K562 (cell line): Measurements from ENCODE around the gene TRPV6. TPM values are rescaled to one million over a fixed set of nuclear protein-coding genes. Genes with fewer than 3 reads are reported as not detected.

Source experiments
- ATF1 ChIP-seq, 2 experiments: fragments of 450-650 bp in 1 of 2; IDR thresholded peaks; 2 replicates each; pipeline ENCODE4 v1.6.1; 2016; ENCODE audit warnings: missing compliant biosample characterization in 1 of 2, missing genetic modification characterization in 1 of 2
- BCLAF1 ChIP-seq, 2 experiments: fragments of 450-650 bp in 1 of 2; IDR thresholded peaks; 2 replicates each; pipeline ENCODE4 v1.6.1; 2011 to 2017; ENCODE audit warnings: low read depth in 2 of 2, antibody characterized with exemption in 1 of 2, borderline replicate concordance in 1 of 2, low read length in 1 of 2, mild to moderate bottlenecking in 1 of 2, mixed read lengths in 1 of 2; ENCODE audit not compliant: control insufficient read depth in 1 of 2
- CHAMP1 ChIP-seq: fragments of 450-650 bp; IDR thresholded peaks from 2 replicates; pipeline ENCODE4 v1.6.1; 2016; ENCODE audit warnings: mild to moderate bottlenecking
- E2F4 ChIP-seq: sonication (generic); formaldehyde crosslinking; IDR thresholded peaks from 2 replicates; pipeline ENCODE4 v1.8.0; 2022; ENCODE audit warnings: mild to moderate bottlenecking, low read depth, missing genetic modification reagents
- EP300 ChIP-seq: IDR thresholded peaks from 2 replicates; pipeline ENCODE4 v1.6.1; 2012; ENCODE audit warnings: low read length, improper control_type of control experiment
- ETV6 ChIP-seq, 3 experiments: fragments of 150-350 bp in 1 of 3; sonication (generic) in 1 of 3; formaldehyde crosslinking in 1 of 3; IDR thresholded peaks; 2 replicates each; pipeline versions ENCODE4 v1.6.1 to v1.8.0; 2014 to 2022; ENCODE audit warnings: borderline replicate concordance in 2 of 3, low read depth in 2 of 3, antibody characterized with exemption in 1 of 3, low read length in 1 of 3, mild to moderate bottlenecking in 1 of 3, missing genetic modification reagents in 1 of 3
- GABPB1 ChIP-seq: sonication (generic); formaldehyde crosslinking; IDR thresholded peaks from 2 replicates; pipeline ENCODE4 v1.8.0; 2022; ENCODE audit warnings: mild to moderate bottlenecking, missing genetic modification reagents
- HCFC1 ChIP-seq: IDR thresholded peaks from 2 replicates; pipeline ENCODE4 v1.6.1; 2012; ENCODE audit warnings: low read depth, low read length, improper control_type of control experiment
- ILF3 ChIP-seq: fragments of 450-650 bp; IDR thresholded peaks from 2 replicates; pipeline ENCODE4 v1.6.1; 2018; ENCODE audit warnings: antibody characterized with exemption, mild to moderate bottlenecking, moderate library complexity, borderline replicate concordance
- MIER1 ChIP-seq: fragments of 450-650 bp; IDR thresholded peaks from 2 replicates; pipeline ENCODE4 v1.6.1; 2016; ENCODE audit warnings: antibody characterized with exemption, mild to moderate bottlenecking, low read depth
- MTA2 ChIP-seq: fragments of 450-650 bp; IDR thresholded peaks from 2 replicates; pipeline ENCODE4 v1.6.1; 2016; ENCODE audit warnings: low read depth
- NFIC ChIP-seq: fragments of 450-650 bp; IDR thresholded peaks from 2 replicates; pipeline ENCODE4 v1.6.1; 2017; ENCODE audit warnings: mild to moderate bottlenecking, inconsistent platforms
- POLR2AphosphoS5 ChIP-seq: IDR thresholded peaks from 2 replicates; pipeline ENCODE4 v1.6.1; 2011; ENCODE audit warnings: mild to moderate bottlenecking, low read depth, low read length, moderate library complexity; ENCODE audit not compliant: control insufficient read depth, insufficient read depth
- PYGO2 ChIP-seq: fragments of 450-650 bp; IDR thresholded peaks from 2 replicates; pipeline ENCODE4 v1.6.1; 2016; ENCODE audit warnings: mild to moderate bottlenecking, missing genetic modification characterization, moderate library complexity, missing compliant biosample characterization
- SMARCE1 ChIP-seq: fragments of 450-650 bp; IDR thresholded peaks from 2 replicates; pipeline ENCODE4 v1.7.1; 2016; ENCODE audit warnings: mild to moderate bottlenecking
- SP1 ChIP-seq: sonication (generic); formaldehyde crosslinking; IDR thresholded peaks from 2 replicates; pipeline ENCODE4 v1.8.1; 2022; ENCODE audit warnings: mild to moderate bottlenecking, missing genetic modification reagents
- ZEB2 ChIP-seq: fragments of 450-650 bp; IDR thresholded peaks from 2 replicates; pipeline ENCODE4 v1.6.1; 2016
- ZNF274 ChIP-seq: IDR thresholded peaks from 2 replicates; pipeline ENCODE4 v1.6.1; 2011; ENCODE audit warnings: low read depth, mild to moderate bottlenecking, low read length, moderate library complexity, borderline replicate concordance
- ZNF740 ChIP-seq, 3 experiments: fragments of 200-800 bp in 1 of 3; sonication (Bioruptor generic) in 1 of 3; sonication (generic) in 1 of 3; formaldehyde crosslinking in 1 of 3; IDR thresholded peaks; 2 replicates each; pipeline versions ENCODE4 v1.6.1 to v1.8.0; 2016 to 2022; ENCODE audit warnings: mild to moderate bottlenecking in 2 of 3, missing compliant biosample characterization in 2 of 3, missing genetic modification characterization in 2 of 3, missing genetic modification reagents in 1 of 3
- ZZZ3 ChIP-seq: fragments of 450-650 bp; IDR thresholded peaks from 2 replicates; pipeline ENCODE4 v1.6.1; 2016; ENCODE audit warnings: antibody characterized with exemption, mild to moderate bottlenecking, moderate library complexity
- polyA plus RNA-seq, 8 experiments: library from polyadenylated mRNA; depleted of rRNA in 4 of 8; stranded (reverse) in 5 of 8; unstranded in 3 of 8; fragments of >200 nt; fragmentation: Nextera tagmentation in 2 of 8; fragmentation: Illumina TruSeq in 1 of 8; extraction: Ambion mirVana in 2 of 8; extraction: Trizol in 1 of 8; gene quantifications; 2 replicates each; pipeline versions ENCODE4 v1.2.1 to v1.2.3, GENCODE V29; 2011 to 2014; ENCODE audit warnings: inconsistent platforms in 1 of 8, missing spikeins in 1 of 8
- total RNA-seq, 7 experiments: library from RNA; depleted of rRNA in 6 of 7; stranded (reverse); fragments of >200 nt in 6 of 7; fragmentation: Illumina TruSeq in 2 of 7; extraction: Trizol in 2 of 7; gene quantifications; 2 replicates each; pipeline versions ENCODE4 v1.2.1 to v1.2.3, GENCODE V29; 2011 to 2021; ENCODE audit warnings: low replicate concordance in 1 of 7

The TRPV6 gene
- total and polyA plus RNA-seq, 9 of the 15 experiments (the other 6 are each of a cell fraction or from before 2014, with no cell fraction given): 0.04 to 0.36 (median 0.11) TPM

- TF ChIP-seq ZNF740 (CRISPR knock-in tag; IDR thresholded peaks at IDR 0.05) (no peak), ZNF740 (tag; IDR thresholded peaks at IDR 0.05) (no peak), ZZZ3 (no peak), GABPB1 (no peak), MIER1 (no peak), EP300 (peak; percentile 40; the same call in 1 of the 2 replicates), E2F4 (CRISPR knock-in tag) (no peak), ETV6 (IDR thresholded peaks at IDR 0.05; ENCODE audit: borderline replicate concordance in 1 of 2, low read depth in 2 of 2, low read length in 1 of 2) (no peak), ETV6 (CRISPR knock-in tag; IDR thresholded peaks at IDR 0.05; ENCODE audit: borderline replicate concordance) (no peak), BCLAF1 (IDR thresholded peaks at IDR 0.05; ENCODE audit: borderline replicate concordance in 1 of 2, control insufficient read depth in 1 of 2, low read depth in 2 of 2, low read length in 1 of 2) (no peak), SP1 (CRISPR knock-in tag) (0 out of 2 replicates have a peak, but pooled peaks have one; percentile 42), HCFC1 (no peak), ATF1 (CRISPR knock-in tag; IDR thresholded peaks at IDR 0.05) (no peak), ATF1 (tag; IDR thresholded peaks at IDR 0.05) (no peak), ZNF274 (no peak), PYGO2 (tag) (no peak), NFIC (peak; percentile 30; the same call in 1 of the 2 replicates), POLR2AphosphoS5 (no peak), ZEB2 (peak; percentile 47; the same call in 1 of the 2 replicates), ILF3 (no peak), MTA2 (peak; percentile 58; the same call in 1 of the 2 replicates), CHAMP1 (no peak), SMARCE1 (peak; percentile 28; the same call in 1 of the 2 replicates)
These were observed 43.2 kb downstream of the TRPV6 start (continued) for GRCh38 chr7:142842251-142842766.
